Measurements from ENCODE around the gene TP53TG5.

- TF ChIP-seq ZNF8 (CRISPR knock-in tag; IDR thresholded peaks at IDR 0.05): no peak
- no peak for TF ChIP-seq TOX (CRISPR knock-in tag; IDR thresholded peaks at IDR 0.05; ENCODE audit: borderline replicate concordance)
- TF ChIP-seq CREB5 (CRISPR knock-in tag; IDR thresholded peaks at IDR 0.05; ENCODE audit: low read depth): no peak
- no peak for TF ChIP-seq ARNTL (CRISPR knock-in tag; IDR thresholded peaks at IDR 0.05; ENCODE audit: borderline replicate concordance, low read depth)
- TF ChIP-seq ZNF565 (CRISPR knock-in tag; conservative IDR thresholded peaks at IDR 0.05; ENCODE audit: low read depth): no peak
- TF ChIP-seq, protein P1, sequence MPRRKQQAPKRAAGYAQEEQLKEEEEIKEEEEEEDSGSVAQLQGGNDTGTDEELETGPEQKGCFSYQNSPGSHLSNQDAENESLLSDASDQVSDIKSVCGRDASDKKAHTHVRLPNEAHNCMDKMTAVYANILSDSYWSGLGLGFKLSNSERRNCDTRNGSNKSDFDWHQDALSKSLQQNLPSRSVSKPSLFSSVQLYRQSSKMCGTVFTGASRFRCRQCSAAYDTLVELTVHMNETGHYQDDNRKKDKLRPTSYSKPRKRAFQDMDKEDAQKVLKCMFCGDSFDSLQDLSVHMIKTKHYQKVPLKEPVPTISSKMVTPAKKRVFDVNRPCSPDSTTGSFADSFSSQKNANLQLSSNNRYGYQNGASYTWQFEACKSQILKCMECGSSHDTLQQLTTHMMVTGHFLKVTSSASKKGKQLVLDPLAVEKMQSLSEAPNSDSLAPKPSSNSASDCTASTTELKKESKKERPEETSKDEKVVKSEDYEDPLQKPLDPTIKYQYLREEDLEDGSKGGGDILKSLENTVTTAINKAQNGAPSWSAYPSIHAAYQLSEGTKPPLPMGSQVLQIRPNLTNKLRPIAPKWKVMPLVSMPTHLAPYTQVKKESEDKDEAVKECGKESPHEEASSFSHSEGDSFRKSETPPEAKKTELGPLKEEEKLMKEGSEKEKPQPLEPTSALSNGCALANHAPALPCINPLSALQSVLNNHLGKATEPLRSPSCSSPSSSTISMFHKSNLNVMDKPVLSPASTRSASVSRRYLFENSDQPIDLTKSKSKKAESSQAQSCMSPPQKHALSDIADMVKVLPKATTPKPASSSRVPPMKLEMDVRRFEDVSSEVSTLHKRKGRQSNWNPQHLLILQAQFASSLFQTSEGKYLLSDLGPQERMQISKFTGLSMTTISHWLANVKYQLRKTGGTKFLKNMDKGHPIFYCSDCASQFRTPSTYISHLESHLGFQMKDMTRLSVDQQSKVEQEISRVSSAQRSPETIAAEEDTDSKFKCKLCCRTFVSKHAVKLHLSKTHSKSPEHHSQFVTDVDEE (CRISPR knock-in tag; IDR thresholded peaks at IDR 0.05): no peak
- no peak for TF ChIP-seq OSR1 (CRISPR knock-in tag; IDR thresholded peaks at IDR 0.05)
- no peak for TF ChIP-seq RARB (CRISPR knock-in tag; IDR thresholded peaks at IDR 0.05)
- no peak for TF ChIP-seq ZC3H10 (CRISPR knock-in tag; IDR thresholded peaks at IDR 0.05)
- TF ChIP-seq, protein P2, sequence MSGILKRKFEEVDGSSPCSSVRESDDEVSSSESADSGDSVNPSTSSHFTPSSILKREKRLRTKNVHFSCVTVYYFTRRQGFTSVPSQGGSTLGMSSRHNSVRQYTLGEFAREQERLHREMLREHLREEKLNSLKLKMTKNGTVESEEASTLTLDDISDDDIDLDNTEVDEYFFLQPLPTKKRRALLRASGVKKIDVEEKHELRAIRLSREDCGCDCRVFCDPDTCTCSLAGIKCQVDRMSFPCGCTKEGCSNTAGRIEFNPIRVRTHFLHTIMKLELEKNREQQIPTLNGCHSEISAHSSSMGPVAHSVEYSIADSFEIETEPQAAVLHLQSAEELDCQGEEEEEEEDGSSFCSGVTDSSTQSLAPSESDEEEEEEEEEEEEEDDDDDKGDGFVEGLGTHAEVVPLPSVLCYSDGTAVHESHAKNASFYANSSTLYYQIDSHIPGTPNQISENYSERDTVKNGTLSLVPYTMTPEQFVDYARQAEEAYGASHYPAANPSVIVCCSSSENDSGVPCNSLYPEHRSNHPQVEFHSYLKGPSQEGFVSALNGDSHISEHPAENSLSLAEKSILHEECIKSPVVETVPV (CRISPR knock-in tag; IDR thresholded peaks at IDR 0.05): no peak
- TF ChIP-seq ZFP30 (CRISPR knock-in tag; IDR thresholded peaks at IDR 0.05): no peak
- TF ChIP-seq ISL1 (CRISPR knock-in tag; IDR thresholded peaks at IDR 0.05): no peak
These were observed 37.2 kb downstream of the TP53TG5 start for GRCh38 chr20:45340951-45341350.
